ENCODE data around the gene ST8SIA2.

DNA sequence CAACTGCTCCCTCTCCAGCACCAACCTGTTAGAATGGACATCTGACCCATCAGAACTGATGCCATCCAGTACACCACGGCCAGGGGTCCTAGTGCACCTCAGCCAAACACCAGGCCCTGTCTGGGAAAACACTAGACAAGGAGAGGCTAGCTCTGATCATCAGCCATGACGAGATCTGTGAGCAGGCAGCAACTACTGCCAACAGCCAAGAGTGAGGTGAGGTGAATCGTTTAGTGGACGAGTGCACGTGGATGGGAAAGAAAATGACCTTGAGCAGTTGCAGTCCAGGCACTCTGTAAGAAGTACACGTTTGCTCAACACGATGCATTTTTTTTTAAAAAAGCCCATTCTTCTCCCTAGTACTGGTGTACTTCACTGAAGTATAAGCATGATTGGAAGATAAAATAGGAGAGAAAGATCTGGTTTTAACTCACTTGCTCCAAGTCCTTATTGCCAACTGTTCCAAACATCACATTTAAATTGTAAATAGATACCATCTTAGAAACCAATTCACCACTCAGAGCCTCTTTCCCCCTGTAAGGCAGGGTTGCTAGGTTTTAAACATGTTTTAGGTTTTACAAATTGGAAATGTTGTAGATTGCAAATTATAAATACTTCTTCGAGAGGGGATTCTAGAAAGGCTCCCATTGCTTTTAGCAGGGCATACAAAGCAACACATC, 5.7 kb downstream of the ST8SIA2 start:
- TF ChIP-seq ZFX (IDR thresholded peaks at IDR 0.05; ENCODE audit: borderline replicate concordance), result no peak
- no peak for TF ChIP-seq CTCF (IDR thresholded peaks at IDR 0.05)
